HUDEP-2 (cell line): ENCODE results near the gene SUCO.
A peak's percentile ranks its signal among the peaks of the same experiment; 100 is the strongest.

ENCODE experiments used
- DNase-seq, 76 experiments: peaks; one replicate each; lab custom pipeline; 2025; ENCODE audit not compliant: unreplicated experiment in 76 of 76; lab: John Stamatoyannopoulos, UW

SUCO gene

GRCh38 chr1:172532700-172533512, at the start of gene SUCO:
Gene SUCO, plus strand, starts transcription at chr1:172533150. Its CDS starts 286 bp downstream, at chr1:172533436.
- peak in 75 of 76 experiments; percentile 90 to 100 (median 99) for DNase-seq

- no peak for DNase-seq
These were observed 49.5 kb upstream of the SUCO start for GRCh38 chr1:172483448-172483847.

- no peak for DNase-seq
These were observed 48.7 kb upstream of the SUCO start for GRCh38 chr1:172484252-172484651.

GRCh38 chr1:172485626-172486025, 47.3 kb upstream of the SUCO start:
- no peak for DNase-seq

GRCh38 chr1:172486805-172487454, 46.0 kb upstream of the SUCO start:
- DNase-seq: no peak

- no peak for DNase-seq
These were observed 45.4 kb upstream of the SUCO start for GRCh38 chr1:172487550-172487949.

- DNase-seq: no peak
These were observed 44.6 kb upstream of the SUCO start for GRCh38 chr1:172488393-172488792.

- DNase-seq: no peak
These were observed 43.1 kb upstream of the SUCO start for GRCh38 chr1:172489847-172490246.

- no peak for DNase-seq
These were observed 40.5 kb upstream of the SUCO start for GRCh38 chr1:172492421-172492820.

GRCh38 chr1:172494166-172494565, 38.8 kb upstream of the SUCO start:
- DNase-seq: no peak

- peak in 12 of 76 experiments; percentile 3 to 63 (median 21) for DNase-seq
These were observed 36.8 kb upstream of the SUCO start for GRCh38 chr1:172496127-172496526.

GRCh38 chr1:172496678-172497077, 36.3 kb upstream of the SUCO start:
- DNase-seq: peak in 3 of 76 experiments; percentile 13 to 17 (median 15)

- no peak for DNase-seq
These were observed 35.7 kb upstream of the SUCO start for GRCh38 chr1:172497230-172497629.

- DNase-seq: no peak
These were observed 34.1 kb upstream of the SUCO start for GRCh38 chr1:172498857-172499256.

GRCh38 chr1:172499636-172500141, 33.3 kb upstream of the SUCO start:
- DNase-seq: peak in 14 of 76 experiments; percentile 5 to 35 (median 21)

- DNase-seq: no peak
These were observed 32.7 kb upstream of the SUCO start for GRCh38 chr1:172500207-172500606.

GRCh38 chr1:172507741-172508140, 25.2 kb upstream of the SUCO start:
- DNase-seq: peak in 3 of 76 experiments; percentile 9 to 12 (median 11)

- no peak for DNase-seq
These were observed 22.5 kb upstream of the SUCO start for GRCh38 chr1:172510479-172510878.

GRCh38 chr1:172512591-172512990, 20.4 kb upstream of the SUCO start:
- DNase-seq: no peak

GRCh38 chr1:172513479-172513878, 19.5 kb upstream of the SUCO start:
- peak in 29 of 76 experiments; percentile 9 to 68 (median 33) for DNase-seq

GRCh38 chr1:172514108-172514507, 18.8 kb upstream of the SUCO start:
- no peak for DNase-seq

GRCh38 chr1:172515436-172515835, 17.5 kb upstream of the SUCO start:
- DNase-seq: peak in 34 of 76 experiments; percentile 39 to 89 (median 68)
